ENCODE data around the gene CDC42EP2.
A peak's percentile ranks its signal among the peaks of the same experiment; 100 is the strongest.

CDC42EP2 gene

DNA sequence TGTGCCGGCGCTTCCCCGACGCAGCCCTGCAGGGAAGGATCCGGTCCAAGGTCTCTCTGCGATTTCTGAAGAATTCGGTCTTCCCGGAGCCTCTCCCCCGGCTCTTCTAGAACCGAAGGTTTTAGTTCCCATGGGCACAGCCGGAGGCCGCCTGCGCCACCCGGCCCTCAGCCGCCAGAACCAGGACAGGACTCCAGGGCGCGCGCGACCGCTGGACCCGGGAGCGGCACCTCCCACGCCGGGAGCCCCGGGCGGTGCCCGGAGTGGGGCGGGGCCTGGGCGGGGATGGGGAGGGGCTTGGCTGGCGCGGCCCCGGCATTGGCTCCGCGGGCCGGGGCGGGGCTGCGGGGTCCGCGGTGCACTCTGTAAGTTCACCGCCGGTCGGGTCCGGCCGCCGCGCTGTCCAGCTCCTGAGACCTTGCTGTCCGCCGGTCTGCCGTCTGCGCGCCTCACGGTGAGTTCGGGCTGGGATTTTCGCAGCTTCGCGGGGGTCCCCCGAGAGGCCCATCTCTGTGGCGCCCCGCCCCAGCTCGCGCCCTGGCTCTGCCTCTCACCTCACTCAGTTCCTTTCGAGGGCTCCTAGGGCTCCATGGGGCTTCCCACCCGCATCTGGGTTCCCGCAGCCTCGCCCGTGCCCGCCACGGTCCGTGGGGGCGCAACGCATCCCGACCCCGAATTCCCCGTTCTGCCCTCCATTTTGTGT, at the start of gene CDC42EP2:
Gene CDC42EP2 (plus strand): TSS at position 366 of the 703 bp plus-strand sequence. CDS start 6,033 bp downstream, outside the sequence.
- DNase-seq (ENCODE audit: low read depth in 2 of 2, low spot score in 1 of 2): peak; percentile 38 to 43

DNA sequence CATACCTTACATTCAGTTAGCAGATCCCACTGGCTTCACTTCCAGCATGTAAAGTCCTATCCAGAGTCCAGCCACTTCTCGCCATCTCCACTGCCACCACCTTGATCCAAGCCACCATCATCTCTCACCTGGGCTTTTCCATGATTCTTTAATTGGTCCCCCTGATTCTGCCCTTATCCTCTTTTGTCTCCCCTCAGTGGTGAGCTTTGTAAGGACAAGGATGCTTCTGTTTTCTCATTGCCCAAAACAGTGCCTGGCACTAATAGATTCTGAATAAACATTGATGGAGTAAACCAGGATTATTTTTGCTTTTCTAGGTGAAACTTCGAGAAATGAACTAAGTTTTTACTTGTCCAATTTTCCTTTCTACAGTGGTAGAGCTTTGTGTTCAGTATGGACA, 48.5 kb upstream of the CDC42EP2 start:
- DNase-seq (ENCODE audit: low read depth in 2 of 2, low spot score in 1 of 2): no peak

DNA sequence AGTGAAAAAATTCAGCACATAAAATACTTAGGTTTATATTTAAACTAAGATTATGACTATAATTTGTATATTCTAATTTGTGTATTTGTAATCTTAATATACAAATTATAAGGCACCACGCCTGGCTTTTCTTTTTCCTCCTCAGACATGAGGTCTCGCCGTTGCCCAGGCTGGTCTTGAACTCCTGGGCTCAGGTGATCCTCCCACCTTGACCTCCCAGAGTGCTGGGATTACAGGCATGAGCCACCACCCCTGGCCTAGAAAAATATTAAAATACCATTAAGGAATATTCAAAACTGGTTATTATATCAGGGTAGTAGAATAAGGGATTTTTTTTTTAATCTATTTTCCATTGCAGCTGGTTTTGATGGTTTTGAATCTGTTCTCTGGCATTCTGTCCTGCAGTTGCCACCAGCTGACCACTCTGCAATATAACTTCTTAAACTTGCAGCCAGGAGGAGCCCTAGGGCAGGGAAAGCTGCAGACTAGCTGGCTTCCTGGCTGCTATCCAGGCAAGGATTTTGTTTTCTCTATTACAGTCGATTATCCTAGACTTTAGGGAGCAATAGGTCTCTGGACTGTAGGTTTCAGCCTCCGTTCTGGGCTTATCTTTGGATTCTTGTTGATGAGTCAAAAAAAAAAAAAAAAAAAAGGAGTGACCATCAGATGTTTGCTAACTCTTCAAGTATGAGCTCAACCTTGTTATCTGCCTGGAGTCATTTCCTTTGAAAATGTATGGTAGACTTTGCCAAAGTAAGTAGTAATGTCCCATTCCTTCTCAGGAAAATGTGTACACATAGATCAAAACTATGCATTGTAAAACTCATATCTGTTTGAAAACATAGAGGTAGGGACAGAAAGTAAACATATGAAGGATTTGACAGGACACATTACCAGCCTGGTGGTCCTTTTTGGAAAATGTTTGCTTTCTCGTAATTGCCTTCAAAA, 39.7 kb upstream of the CDC42EP2 start:
- DNase-seq (ENCODE audit: low read depth in 2 of 2, low spot score in 1 of 2): no peak

DNA sequence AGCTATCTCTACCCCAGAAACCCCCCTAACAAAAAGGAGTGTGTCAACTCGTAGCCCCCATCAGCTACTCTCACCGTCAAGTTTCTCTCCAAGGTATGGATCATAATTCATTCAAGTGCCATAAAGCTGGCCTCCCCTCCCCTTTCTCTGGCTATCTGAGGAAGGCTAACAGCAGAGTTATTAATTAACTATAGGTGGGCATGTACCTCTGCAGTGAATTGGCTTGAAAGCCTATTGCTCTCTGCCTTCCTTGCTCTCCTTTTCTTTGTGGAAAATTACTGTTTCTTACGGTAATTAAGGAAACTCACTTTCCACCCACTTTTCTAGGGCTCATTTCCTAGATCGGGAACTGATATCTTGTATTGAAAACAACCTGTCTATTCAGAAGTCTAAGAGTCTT, 38.8 kb upstream of the CDC42EP2 start:
- no peak for DNase-seq (ENCODE audit: low read depth in 2 of 2, low spot score in 1 of 2)

- no peak for DNase-seq (ENCODE audit: low read depth in 2 of 2, low spot score in 1 of 2)
Measured at GRCh38 chr11:65277631-65278277, 36.9 kb upstream of the CDC42EP2 start.

- no peak for DNase-seq (ENCODE audit: low read depth in 2 of 2, low spot score in 1 of 2)
Measured at GRCh38 chr11:65278356-65278755, 36.3 kb upstream of the CDC42EP2 start.

DNA sequence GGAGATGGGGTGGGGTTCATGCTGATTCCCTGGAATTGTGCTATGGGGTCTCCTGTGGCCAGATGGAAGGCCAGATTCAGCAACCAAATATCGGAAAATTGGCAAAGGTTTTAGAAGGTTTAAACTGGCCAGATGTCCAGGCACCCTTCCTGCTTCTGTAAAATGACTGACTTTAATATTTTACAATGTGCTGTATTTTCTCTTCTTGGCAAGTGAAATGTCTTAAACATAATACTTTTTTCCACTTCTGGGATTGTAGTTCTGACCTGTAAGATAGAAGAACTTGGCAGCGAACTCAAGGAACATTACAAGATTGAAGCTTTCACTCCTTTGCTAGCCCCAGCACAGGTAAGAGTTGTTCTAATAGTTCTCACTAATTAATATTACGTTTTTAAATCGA, 35.4 kb upstream of the CDC42EP2 start:
- DNase-seq (ENCODE audit: low read depth in 2 of 2, low spot score in 1 of 2): no peak

DNA sequence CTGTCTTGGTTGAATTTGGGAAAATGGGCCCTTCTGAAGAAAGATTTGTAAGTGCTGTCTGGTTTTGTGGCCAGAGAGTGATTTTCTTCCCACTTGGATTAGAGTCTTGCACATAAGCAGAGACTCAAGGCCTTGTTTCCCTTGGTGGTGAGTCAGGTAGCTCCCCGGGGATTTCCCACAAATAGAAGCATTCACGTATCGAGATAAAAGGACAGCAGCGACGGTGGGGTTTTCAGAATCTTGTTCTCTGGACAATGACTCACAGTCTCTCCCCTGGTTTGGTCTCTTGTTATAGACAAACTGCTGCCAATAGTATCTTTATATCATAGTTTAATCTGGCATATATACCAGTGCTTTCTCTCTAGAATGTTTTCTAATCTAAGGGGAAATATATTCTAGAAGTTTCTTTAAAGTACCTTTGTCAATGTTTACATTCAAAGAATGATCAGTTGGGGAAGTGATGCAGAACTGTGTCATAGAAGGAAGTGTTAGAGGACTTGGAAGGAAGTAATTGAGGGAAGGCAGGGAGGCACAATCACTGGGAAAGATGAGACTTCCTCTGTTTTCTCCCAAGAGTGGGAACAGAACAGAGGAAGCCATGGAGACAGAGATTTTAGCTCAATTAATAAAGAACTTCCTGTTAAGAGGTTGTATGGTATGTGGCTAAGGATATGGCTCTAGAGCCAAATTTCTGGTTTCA, 34.8 kb upstream of the CDC42EP2 start:
- DNase-seq (ENCODE audit: low read depth in 2 of 2, low spot score in 1 of 2): peak; percentile 4 to 38

DNA sequence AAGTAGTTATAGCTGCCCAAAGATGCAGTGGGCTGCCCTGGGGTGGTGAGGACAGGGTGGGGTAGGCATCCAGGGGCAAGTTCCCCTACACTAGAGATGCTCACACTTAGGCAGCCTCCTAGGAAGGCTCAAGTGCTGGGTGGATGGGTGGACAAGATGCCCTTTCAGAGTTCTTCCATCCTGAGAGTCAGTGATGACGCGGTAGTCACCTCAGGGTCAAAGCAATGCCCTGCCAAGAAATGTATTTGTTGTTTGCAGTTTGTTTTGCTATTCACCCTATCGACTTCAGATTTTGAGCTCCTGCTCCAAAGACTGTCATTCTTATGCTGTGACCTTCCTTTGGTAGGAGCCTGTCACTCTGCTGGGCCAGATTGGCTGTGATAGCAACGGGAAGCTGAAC, 34.0 kb upstream of the CDC42EP2 start:
- no peak for DNase-seq (ENCODE audit: low read depth in 2 of 2, low spot score in 1 of 2)

DNA sequence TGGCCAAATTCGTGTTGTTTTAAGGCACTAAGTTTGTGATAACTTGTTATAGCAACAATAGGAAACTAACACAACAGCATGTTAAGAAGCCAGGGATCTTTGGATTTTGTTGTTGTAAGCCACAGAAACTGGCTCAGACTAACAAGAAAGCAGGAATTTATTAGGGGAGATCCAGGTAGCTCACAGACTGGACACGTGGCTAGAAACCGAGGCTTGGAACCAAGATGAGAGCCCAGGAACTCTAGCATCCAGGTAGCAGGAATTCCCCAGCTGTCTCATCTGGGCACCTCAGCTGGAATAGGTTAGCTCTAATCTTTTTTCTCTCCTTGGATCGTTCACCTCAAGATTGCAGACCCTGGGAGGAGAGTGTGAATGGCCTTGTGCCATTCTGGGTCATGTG, 28.0 kb upstream of the CDC42EP2 start:
- no peak for DNase-seq (ENCODE audit: low read depth in 2 of 2, low spot score in 1 of 2)

GRCh38 chr11:65287601-65288000, 27.1 kb upstream of the CDC42EP2 start:
- DNase-seq (ENCODE audit: low read depth in 2 of 2, low spot score in 1 of 2): no peak

GRCh38 chr11:65288706-65289536, 25.7 kb upstream of the CDC42EP2 start:
- no peak for DNase-seq (ENCODE audit: low read depth in 2 of 2, low spot score in 1 of 2)

DNA sequence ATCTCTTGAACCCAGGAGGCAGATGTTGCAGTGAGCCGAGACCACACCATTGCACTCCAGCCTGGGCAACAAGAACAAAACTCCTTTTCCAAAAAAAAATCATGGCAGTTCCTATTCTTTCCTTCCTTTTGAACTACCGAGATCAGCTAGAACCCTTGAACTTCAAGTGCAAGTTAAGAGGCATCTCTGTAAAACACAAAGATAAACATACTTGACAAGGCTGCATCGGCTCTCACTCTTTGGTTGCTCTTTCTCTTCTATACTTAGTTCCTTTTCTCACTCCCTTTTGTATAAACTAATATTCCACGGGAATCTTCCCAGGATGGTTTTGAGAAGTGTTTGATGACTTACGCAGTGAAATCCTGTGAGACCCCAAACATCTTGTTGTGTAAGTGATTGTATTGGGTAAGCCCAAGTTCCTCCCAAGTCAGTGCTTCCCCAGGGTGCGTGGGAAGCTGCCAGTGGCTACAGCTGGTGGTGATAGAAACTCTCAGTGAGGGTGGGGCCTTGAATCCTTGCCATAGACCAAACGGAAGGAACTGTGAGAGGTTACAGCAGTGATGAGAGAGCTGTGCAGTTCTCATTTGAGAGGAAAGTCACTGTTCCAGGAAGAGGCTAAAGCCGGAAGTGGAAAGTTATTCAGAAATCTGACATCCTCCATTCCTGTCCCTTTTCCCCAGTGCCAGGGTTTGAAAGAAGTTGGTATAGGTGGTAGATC, 24.1 kb upstream of the CDC42EP2 start:
- DNase-seq (ENCODE audit: low read depth in 2 of 2, low spot score in 1 of 2): no peak

DNA sequence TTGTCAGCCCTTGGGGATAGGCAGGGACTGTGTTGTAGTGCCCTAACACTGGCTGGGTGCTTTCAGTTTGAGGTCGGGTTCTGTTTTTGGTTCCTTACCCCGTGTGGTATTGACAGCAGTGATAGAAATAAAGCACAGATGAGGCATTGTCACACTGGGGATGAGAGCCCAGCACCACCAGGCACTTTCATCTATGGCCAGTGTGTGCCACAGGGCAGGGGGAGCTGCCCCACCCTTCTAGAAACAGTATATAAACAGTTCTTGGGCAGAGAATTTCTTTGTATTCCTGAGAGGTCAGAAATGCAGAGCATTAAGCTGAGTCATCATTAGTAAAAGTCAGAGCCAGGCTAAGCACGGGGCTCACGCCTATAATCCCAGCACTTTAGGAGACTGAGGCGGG, 23.1 kb upstream of the CDC42EP2 start:
- DNase-seq (ENCODE audit: low read depth in 2 of 2, low spot score in 1 of 2): no peak

DNA sequence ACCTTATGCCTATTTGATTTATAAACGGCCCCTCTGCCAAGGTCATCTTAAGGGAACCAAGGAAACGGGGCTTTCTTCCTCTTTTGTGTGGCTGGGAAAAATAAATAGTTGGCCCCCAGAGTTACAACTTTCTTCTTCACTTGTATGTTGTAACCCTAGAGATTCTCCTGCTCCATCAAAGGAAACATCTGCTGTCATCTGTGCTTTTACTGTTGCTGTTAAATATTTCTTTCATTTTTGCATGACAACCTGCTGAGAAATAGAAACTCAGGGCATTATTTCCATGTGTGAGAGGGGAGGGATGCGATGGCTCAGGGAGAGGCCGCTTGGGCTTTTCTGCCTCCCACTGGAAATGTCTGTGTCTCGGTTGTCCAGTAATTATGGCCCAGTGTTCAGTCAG, 21.8 kb upstream of the CDC42EP2 start:
- DNase-seq (ENCODE audit: low read depth in 2 of 2, low spot score in 1 of 2): no peak

GRCh38 chr11:65293909-65294381, 20.7 kb upstream of the CDC42EP2 start:
- no peak for DNase-seq (ENCODE audit: low read depth in 2 of 2, low spot score in 1 of 2)

GRCh38 chr11:65295001-65295400, 19.7 kb upstream of the CDC42EP2 start:
- no peak for DNase-seq (ENCODE audit: low read depth in 2 of 2, low spot score in 1 of 2)

DNA sequence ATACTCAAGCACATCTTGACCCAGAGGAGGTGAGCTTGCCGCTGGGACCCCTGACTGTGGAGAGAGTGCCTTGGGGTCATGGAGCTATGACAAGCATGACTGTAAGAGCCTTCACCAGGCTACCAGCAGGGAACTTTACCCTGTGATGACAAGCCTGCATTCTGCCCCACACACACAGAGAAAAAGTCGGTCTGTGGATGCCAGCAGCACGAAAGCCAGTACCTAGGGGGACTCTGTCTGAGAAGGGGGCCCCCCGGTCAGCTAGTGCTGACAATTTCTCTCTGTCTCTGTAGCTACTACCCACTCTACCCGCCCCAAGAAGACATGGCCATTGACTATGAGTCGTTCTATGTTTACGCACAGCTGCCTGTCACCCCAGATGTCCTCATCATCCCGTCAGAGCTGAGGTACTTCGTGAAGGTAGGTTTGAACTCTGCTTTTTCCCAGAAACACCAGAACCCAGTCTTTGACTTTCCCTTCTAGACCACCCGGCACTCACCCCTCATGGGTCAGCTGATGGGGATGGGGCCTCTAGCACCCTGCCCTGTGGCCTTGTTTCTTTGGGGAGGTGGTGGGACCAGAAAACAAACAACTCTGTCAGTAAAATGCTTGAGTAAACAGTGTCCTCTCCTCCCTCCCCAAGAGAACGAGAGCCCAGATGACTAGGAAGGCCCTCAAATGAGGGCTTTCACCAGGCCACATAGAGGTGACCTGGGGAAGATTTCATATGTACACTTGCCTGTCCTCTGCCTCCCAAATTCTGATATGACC, 18.9 kb upstream of the CDC42EP2 start:
- DNase-seq (ENCODE audit: low read depth in 2 of 2, low spot score in 1 of 2): no peak
